ENCODE results near the gene SHANK2.
"Not testable (repeated sequence)": the region's sequence is repeated elsewhere in the genome, so short reads cannot be mapped to it uniquely, and the experiment has no call there.

Gene SHANK2

DNA sequence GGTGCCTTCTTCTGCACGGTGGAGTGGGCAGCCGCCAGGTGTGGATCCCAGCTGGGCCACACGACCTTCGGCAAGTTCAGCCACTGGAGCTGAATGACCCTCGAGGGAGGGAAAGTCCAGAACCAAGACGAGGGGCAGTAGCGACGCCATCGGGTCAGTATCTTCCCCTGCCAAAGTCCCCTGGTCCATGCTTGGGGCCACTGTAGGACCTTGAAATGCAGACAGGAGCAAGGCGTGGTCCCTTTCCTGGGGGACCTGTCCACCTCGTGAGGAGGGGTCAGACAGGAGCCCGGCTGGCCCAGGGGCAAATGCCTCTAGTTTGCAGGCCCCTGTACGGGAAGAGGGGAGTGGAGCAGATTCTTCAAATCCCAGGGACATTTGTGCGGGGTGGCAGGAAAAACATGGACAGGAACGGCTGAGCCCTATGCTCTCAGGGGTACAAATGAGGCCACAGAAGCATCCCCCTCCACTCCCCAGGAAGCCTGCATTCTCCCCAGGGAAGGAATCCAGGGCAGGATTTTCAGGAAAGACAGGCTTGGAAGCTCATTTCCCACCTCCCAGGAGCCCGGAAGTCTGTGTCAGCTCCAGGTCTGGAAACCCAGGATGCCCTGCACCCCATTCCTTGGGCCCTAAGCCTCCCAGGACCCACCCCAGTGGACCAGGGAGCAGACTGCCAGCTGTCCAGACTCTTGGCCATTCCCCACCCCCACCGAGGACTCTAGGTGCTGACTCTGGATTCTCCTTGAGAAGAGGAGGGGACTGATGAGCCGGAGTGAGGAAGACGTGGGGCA is 6.6 kb downstream of the SHANK2 start:
- DNase-seq (ENCODE audit: low read depth): no peak

DNA sequence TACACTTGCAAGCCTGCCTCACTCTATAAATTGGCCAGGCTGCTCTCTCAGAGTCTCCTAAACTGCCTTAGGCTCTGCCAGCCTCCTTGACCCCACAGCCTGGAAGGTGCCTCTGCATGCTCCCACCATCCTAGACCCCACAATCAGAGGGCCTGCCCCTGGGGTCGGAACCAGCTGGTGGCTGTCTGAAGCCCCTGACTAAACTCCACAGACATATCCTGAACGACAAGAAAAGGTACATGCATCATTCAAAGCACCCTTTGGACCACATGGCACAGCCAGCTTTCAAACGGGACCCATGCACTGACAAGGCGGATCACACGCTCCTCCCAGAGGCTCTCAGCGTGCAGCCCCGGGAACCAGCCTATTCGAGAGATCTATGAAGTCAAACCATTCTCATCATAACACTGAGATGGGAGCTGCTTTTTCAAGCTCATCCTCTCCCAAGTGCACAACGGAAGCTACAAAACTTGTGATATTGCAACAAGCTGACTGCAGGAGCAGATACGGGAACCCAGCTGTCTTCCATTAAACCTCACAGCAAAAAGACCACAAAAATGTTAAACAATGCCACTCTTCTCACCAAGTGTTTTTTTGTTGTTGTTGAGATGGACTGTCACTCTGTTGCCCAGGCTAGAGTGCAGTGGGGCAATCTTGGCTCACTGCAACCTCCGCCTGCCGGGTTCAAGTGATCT is 8.1 kb downstream of the SHANK2 start:
- DNase-seq (ENCODE audit: low read depth): no peak

DNA sequence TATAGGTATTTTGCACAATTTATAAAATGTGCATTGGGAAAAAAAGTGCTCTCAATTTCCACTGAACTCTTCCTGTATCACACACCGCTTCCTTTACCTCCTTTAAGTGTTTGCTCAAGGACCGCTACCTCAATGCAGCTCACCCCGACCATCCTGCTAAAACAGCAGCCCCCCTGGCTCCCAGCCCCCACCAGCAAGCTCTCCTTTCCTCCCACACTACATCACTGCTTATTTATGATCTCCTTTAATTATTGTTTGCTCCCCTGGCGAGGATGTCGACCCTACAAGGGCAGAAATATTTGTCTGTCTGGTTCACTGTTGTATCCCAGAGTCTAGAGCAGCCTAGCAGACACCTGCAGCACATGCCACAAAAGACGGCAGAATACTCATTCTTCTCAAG is 10.0 kb downstream of the SHANK2 start:
- DNase-seq (ENCODE audit: low read depth): no peak

DNA sequence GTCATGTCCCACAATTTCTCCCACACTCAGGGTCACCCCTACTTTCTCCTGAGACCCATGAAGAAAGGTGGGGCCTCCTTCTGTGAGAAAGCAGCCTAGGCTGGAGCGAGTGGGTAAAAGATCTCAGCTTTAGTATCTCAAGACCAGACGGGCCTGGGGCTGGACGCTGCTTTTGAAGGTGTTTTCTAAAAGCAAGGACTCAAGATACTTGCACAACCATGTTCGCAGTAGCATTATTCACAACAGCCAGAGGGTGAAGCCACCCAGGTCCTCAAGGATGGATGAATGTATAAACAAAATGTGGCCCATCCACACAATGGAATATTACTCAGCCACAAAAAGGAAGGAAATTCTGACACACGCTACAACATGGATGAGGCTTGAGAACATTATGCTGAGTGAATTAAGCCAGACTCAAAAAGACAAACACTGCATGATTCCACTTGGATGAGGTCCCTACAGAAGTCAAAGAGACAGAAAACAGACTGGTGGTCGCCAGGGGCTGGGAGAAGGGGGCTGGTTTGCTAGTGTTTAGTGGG is 10.6 kb downstream of the SHANK2 start:
- no peak for DNase-seq (ENCODE audit: low read depth)

- peak; percentile 86 for DNase-seq (ENCODE audit: low read depth)
Measured at GRCh38 chr11:71240865-71241691, 11.3 kb downstream of the SHANK2 start.

DNA sequence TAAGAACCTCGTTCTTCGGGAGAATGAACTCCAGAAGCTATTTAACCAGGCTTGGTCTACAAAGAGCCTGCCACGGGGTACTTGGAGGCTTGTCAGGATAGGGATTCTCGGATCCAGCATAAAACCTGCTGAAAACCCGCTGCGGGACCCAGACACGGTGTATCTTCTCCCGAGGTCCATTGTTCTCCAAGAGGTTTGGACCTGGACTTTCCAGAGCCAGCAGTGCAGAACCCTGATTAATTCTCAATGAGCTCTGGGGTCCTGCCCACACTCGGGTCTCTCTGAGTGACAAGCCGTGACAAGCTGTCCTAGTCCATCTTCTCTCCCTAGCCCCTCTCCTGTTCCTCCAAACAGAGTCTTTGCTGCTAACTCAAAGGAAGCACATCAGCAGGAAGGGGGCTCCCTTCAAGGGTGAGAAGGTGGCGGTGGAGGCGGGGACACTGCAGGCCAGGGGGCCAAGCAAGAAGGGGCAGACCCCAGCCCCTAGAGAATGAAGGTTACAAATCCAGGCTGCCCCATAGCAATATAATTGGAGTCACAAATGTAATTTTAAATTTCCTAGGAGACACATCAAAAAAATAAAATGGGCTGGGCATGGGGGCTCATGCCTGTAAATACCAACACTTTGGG is 12.2 kb downstream of the SHANK2 start:
- no peak for DNase-seq (ENCODE audit: low read depth)

DNA sequence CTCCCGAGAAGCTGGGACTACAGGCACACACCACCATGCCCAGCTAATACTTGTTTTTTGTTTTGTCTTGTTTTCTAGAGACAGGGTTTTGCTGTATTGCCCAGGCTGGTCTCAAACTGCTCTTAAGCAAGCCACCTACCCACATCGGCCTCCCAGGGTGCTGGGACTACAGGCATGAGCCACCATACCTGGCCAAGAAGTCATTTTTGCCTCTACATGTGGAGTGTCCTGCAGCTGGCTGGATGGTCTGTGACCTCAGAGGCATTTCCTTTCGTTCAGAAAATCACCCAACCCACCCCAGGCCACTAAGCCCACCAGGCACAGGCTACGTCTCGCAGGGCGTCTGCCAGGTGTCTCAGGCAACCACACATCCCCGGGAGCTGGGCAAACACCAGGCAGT is 12.8 kb downstream of the SHANK2 start:
- DNase-seq (ENCODE audit: low read depth): no peak

- DNase-seq (ENCODE audit: low read depth): no peak
Measured at GRCh38 chr11:71238941-71239340, 13.4 kb downstream of the SHANK2 start.

GRCh38 chr11:71238285-71238875 is 14.0 kb downstream of the SHANK2 start:
- DNase-seq (ENCODE audit: low read depth): no peak

GRCh38 chr11:71237853-71238252 is 14.5 kb downstream of the SHANK2 start:
- DNase-seq (ENCODE audit: low read depth): no peak

DNA sequence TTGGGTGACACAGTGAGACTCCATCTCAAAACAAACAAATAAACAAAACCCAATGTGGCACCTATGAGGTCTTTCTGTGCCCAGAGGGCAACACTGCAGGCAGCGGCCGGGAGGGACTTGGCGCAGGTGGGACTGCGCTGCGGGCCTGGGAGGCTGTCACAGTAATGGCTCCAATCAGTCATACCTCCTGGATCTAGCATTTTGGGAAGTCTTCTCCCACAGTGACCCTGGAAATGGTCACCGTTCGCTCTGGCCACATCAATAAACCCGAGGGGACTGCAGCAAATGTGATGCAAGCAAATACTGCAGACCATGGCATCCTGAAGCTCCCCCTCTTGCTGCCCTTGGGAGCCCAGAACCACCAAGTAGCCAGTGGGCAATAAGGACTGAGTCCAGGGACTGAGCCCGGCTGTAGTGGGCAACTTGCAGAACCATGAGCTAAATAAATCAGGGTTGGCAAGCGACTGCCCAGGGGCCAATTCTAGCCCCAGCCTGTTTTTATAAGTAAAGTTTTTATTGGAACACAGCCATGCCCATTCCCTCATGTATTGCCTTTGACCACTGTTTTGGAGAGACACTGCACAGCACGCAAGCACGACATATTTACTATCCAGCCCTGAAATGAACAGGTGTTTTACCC is 15.4 kb downstream of the SHANK2 start:
- DNase-seq (ENCODE audit: low read depth): no peak

DNA sequence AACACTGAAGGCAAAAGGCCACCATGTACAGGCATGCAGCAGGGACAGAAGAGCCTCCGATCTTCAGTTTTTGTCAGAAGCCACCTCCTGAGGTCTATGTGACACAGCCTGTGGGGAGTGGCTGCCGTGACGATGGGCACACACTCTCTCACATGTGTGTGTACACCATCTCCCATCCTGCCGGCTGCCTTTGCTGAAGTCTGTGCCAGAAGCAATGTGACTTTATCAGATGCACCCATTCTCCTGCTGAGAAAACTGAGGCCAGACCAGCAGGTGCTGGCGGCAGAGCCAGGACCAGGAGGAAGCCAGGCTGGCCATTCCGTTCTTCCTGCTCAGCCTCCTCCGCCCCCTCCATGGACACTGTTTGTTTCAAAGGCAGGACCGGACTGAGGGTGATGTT is 16.7 kb downstream of the SHANK2 start:
- DNase-seq (ENCODE audit: low read depth): no peak

GRCh38 chr11:71233896-71234852 is 18.2 kb downstream of the SHANK2 start:
- not testable (repeated sequence) for DNase-seq (ENCODE audit: low read depth)

GRCh38 chr11:71232364-71232763 is 20.0 kb downstream of the SHANK2 start:
- no peak for DNase-seq (ENCODE audit: low read depth)

DNA sequence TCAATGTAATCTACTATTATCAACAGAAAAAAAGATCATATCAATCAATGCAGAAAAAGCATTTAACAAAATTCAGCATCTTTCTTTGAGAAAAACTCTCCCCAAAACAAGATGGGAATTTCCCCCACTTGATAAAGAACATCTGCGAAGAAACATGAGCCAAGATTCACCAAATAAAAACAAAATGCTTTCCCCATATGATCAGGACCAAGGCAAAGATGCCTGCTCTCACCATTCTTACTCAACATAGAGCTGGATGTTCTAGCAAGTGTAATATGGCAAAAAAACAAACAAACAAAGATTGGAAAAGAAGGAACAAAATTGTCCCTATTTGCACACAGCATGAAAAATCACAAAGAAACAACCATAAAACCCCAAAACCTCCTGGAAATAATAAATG is 23.4 kb downstream of the SHANK2 start:
- DNase-seq (ENCODE audit: low read depth): no peak

DNA sequence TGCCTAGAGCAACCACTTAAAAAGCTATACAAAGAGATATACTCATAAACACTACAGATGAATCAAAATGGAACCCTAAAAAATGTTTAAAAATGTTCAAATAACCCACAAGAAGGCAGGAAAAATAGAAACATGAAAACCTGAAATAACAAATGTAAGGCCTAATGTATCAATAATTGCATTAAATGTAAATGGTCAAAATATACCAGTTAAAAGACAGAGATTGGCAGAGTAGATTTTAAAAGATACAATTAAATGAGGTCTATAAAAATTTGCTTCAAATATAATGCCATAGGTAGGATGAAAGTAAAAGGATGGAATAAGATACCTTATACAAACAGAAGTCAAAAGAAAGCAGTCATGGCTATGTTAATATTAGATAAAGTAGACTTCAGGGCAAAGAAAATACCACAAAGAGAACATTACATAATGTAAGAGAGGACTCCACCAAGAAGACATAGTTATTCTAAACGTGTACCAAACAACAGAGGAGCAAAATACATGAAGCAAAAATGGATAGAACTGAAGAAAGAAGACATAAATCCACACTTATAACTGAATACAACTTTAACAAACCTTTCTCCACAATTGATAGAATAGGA is 25.2 kb downstream of the SHANK2 start:
- no peak for DNase-seq (ENCODE audit: low read depth)

DNA sequence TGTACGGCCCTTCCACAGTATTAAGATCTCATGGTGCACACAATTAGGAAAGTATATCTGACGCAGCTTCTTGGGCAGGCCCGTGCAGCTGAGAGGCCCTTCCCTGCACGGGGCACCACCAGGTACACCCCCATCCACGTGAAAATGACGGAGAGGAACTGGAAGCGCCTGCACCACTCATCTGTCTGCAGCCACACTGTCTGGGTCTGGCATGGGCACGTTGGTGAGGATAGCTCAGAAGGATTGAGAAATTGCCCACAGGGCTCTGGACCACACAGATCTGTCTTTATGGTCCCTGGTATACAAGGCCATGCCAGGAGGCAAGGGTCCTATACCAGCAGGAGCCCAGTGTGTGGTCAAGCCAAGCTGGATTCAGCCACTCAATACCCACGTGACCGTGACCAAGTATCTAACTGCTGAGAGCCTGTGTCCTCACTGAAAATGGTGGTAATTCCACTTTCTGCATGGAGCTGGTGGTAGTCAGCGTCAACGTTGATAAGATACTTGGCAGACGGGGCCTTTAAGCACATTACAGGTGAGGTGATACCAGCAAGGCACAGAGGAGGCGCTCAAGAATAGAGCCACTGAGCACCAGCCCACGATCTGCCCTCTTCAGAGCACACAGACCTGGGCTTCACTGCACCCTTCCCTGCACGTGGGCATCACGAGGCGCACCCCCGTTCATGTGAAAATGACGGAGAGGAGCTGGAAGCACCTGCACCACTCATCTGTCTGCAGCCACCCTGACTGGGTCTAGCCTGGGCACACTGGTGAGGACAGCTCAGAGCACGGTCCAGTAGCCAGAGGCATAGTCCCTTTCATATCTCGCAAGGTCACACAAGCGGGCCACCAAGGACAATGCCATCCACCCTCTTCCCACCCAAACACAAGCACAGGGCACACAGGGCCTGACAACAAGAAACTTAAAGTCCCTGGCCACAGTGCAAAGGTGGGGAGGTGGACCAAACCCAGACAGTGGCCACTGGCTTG is 28.4 kb downstream of the SHANK2 start:
- DNase-seq (ENCODE audit: low read depth): no peak

DNA sequence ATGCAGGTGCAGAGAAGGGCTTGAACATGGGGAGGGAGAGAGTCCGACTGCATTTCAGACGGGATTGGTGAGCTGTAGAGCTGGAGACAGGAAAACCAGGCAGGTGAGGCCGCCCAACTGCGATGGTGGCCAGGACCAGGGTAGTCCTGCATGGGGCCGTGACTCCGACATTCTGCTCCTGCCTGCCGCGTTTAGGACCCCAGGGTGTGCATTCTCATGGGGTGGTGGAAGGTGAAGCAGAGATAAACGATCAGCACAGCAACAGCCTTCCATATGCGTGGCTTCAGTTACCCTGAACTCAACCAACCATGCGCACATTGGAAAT is 29.3 kb downstream of the SHANK2 start:
- no peak for DNase-seq (ENCODE audit: low read depth)

Measured in ELR (cell line).